Upper lobe of left lung (tissue), 4 donors: ENCODE measurements around the gene SAMD1.

Experiments
- POLR2AphosphoS5 ChIP-seq, 2 donors: sonication (generic); formaldehyde crosslinking; IDR thresholded peaks; one replicate each; pipeline ENCODE4 v1.5.1; 2017; ENCODE audit warnings: antibody characterized with exemption in 2 of 2
- TF ChIP-seq, protein P1 (sequence below), 6 experiments: fragments of 450-650 bp in 4 of 6; fragments of 200-600 bp in 2 of 6; sonication (generic) in 2 of 6; IDR thresholded peaks; one replicate each; pipeline ENCODE4 v1.5.1; 2016 to 2019; ENCODE audit warnings: antibody characterized with exemption in 6 of 6

- TF ChIP-seq, protein P1, sequence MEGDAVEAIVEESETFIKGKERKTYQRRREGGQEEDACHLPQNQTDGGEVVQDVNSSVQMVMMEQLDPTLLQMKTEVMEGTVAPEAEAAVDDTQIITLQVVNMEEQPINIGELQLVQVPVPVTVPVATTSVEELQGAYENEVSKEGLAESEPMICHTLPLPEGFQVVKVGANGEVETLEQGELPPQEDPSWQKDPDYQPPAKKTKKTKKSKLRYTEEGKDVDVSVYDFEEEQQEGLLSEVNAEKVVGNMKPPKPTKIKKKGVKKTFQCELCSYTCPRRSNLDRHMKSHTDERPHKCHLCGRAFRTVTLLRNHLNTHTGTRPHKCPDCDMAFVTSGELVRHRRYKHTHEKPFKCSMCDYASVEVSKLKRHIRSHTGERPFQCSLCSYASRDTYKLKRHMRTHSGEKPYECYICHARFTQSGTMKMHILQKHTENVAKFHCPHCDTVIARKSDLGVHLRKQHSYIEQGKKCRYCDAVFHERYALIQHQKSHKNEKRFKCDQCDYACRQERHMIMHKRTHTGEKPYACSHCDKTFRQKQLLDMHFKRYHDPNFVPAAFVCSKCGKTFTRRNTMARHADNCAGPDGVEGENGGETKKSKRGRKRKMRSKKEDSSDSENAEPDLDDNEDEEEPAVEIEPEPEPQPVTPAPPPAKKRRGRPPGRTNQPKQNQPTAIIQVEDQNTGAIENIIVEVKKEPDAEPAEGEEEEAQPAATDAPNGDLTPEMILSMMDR (IDR thresholded peaks at IDR 0.05) = no peak
- TF ChIP-seq POLR2AphosphoS5 (IDR thresholded peaks at IDR 0.05) = no peak
These were observed 32.1 kb downstream of the SAMD1 start for GRCh38 chr19:14058182-14059092.
